AG09309 (cell line): Measurements from ENCODE around the gene RUFY3.

Experiments
- DNase-seq: peaks from one replicate; pipeline ENCODE4 v3.0.0-alpha.2; 2010; ENCODE audit warnings: low read depth
- H3K4me3 ChIP-seq: 2 replicates; pipeline ENCODE4 v1.5.1; 2011; ENCODE audit warnings: mild to moderate bottlenecking, low read depth, low read length, moderate library complexity; ENCODE audit not compliant: control insufficient read depth
- CTCF ChIP-seq: IDR thresholded peaks from 2 replicates; pipeline ENCODE4 v1.5.1; 2011; ENCODE audit warnings: mild to moderate bottlenecking, low read depth, low read length, inconsistent platforms; ENCODE audit not compliant: insufficient read depth, control insufficient read depth; ENCODE audit errors: missing control alignments

RUFY3 gene

GRCh38 chr4:70778888-70779422 lies 57.2 kb downstream of the RUFY3 start:
- DNase-seq: no peak
- no peak overlapping the region for H3K4me3 ChIP-seq
- TF ChIP-seq CTCF: no peak

- H3K4me3 ChIP-seq: no peak overlapping the region
- no peak for TF ChIP-seq CTCF
- no peak for DNase-seq
Measured at GRCh38 chr4:70783096-70783495, 61.3 kb downstream of the RUFY3 start.

- no peak for DNase-seq
- no peak for TF ChIP-seq CTCF
- no peak overlapping the region for H3K4me3 ChIP-seq
Measured at GRCh38 chr4:70787496-70787895, 65.7 kb downstream of the RUFY3 start.

- H3K4me3 ChIP-seq: no peak overlapping the region
- DNase-seq: no peak
- no peak for TF ChIP-seq CTCF
Measured at GRCh38 chr4:70788733-70789132, 67.0 kb downstream of the RUFY3 start.

GRCh38 chr4:70793626-70794025 lies 71.9 kb downstream of the RUFY3 start:
- no peak for DNase-seq
- no peak for TF ChIP-seq CTCF

GRCh38 chr4:70801265-70801809 lies 79.6 kb downstream of the RUFY3 start:
- TF ChIP-seq CTCF: no peak
- no peak for DNase-seq
- no peak overlapping the region for H3K4me3 ChIP-seq

More at GRCh38 chr4:70793626-70794025, 71.9 kb downstream of the RUFY3 start:
- no peak overlapping the region for H3K4me3 ChIP-seq
